ENCODE data around the gene FMR1NB. TPM values are rescaled to one million over a fixed set of nuclear protein-coding genes. Genes with fewer than 3 reads are reported as not detected.

FMR1NB gene, protein sequence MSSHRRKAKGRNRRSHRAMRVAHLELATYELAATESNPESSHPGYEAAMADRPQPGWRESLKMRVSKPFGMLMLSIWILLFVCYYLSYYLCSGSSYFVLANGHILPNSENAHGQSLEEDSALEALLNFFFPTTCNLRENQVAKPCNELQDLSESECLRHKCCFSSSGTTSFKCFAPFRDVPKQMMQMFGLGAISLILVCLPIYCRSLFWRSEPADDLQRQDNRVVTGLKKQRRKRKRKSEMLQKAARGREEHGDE
- not detected for total RNA-seq
- long read RNA-seq, result 0 reads

GRCh38 chrX:147981038-147981752 is at the start of gene FMR1NB:
Gene FMR1NB (plus strand): TSS chrX:147981337. CDS start chrX:147981403, 66 bp downstream.
- Histone ChIP-seq H3K9me3 (no peaks in the 10 kb centered on the region), H3K4me3 (no peak within 1 kb of the TSS), H3K4me1 (no peaks in the 10 kb centered on the region), H3K27me3 (ENCODE audit: low read depth) (no peaks in the 10 kb centered on the region), H3K27ac (no peak within 1 kb of the TSS), H3K36me3 (no peaks in the 10 kb centered on the region)
- no peak for TF ChIP-seq CTCF (IDR thresholded peaks at IDR 0.05)
- DNase-seq (no peak), ATAC-seq (no peak)
- intact Hi-C loops (cut with DNase I), result no loop called here

DNA sequence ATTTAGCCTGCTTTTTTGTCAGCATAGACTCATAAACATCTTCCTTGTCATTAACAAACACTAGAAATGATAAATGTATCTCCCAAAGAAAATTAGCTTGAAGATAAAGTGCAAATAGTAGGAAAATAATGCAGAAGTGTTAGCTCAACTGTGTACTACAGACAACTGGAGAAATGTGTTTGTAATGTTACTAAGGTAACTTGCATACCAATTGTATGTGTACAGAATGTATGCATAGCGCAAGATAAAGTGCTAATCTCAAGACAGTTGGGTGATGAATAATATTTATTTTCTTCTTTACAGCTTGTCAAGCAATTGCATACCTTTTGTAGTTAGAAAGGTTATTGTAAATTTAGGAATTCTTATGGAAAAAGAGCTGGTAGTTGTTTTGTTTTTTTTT is 47.3 kb upstream of the FMR1NB start:
- ATAC-seq, result no peak
- Histone ChIP-seq H3K4me3 (no peak overlapping the region), H3K36me3 (peaks cover 56% of the 10 kb centered on the region), H3K4me1 (no peaks in the 10 kb centered on the region), H3K9me3 (no peaks in the 10 kb centered on the region), H3K27me3 (ENCODE audit: low read depth) (no peaks in the 10 kb centered on the region), H3K27ac (no peak overlapping the region)
- intact Hi-C loops (cut with DNase I), result no loop called here
- DNase-seq, result no peak
- TF ChIP-seq CTCF (IDR thresholded peaks at IDR 0.05), result no peak

- H3K9me3 ChIP-seq, result no peaks in the 10 kb centered on the region
- no peaks in the 10 kb centered on the region for H3K4me1 ChIP-seq
- DNase-seq (no peak), ATAC-seq (no peak)
- no peak overlapping the region for H3K4me3 ChIP-seq
- no peak overlapping the region for H3K27ac ChIP-seq
- no peak for TF ChIP-seq CTCF (IDR thresholded peaks at IDR 0.05)
- H3K27me3 ChIP-seq (ENCODE audit: low read depth), result no peaks in the 10 kb centered on the region
- intact Hi-C loops (cut with DNase I), result no loop called here
- H3K36me3 ChIP-seq, result peaks cover 45% of the 10 kb centered on the region
These were observed 45.9 kb upstream of the FMR1NB start for GRCh38 chrX:147935156-147935758.

DNA sequence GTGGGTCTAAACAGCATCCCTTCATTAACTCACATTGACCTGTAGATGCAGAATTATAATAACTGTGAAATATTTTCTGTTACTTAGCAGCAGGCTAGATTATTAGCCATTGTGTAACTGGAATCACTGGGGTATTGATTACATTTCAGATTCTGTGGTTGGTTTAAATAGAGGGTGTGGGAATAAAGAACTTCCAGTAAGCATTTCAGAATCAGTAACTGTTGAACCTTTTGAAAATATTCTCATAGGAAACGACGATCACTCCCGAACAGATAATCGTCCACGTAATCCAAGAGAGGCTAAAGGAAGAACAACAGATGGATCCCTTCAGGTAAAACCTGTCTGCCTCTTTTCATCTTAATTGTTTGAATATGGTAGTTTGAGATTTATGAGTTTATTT is 35.9 kb upstream of the FMR1NB start:
- H3K9me3 ChIP-seq, result no peaks in the 10 kb centered on the region
- TF ChIP-seq CTCF (IDR thresholded peaks at IDR 0.05), result no peak
- DNase-seq (no peak), ATAC-seq (no peak)
- intact Hi-C loops (cut with DNase I), result no loop called here
- no peaks in the 10 kb centered on the region for H3K4me1 ChIP-seq
- H3K27me3 ChIP-seq (ENCODE audit: low read depth), result no peaks in the 10 kb centered on the region
- no peak overlapping the region for H3K4me3 ChIP-seq
- peaks cover 82% of the 10 kb centered on the region for H3K36me3 ChIP-seq
- no peak overlapping the region for H3K27ac ChIP-seq

DNA sequence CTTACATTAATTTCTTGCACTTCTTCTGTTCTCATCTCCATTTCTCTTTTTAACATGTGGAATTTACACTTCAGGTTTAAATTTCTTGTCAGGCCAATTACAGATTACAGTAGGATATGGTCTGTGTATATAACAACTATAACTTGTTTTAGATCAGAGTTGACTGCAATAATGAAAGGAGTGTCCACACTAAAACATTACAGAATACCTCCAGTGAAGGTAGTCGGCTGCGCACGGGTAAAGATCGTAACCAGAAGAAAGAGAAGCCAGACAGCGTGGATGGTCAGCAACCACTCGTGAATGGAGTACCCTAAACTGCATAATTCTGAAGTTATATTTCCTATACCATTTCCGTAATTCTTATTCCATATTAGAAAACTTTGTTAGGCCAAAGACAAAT is 32.6 kb upstream of the FMR1NB start:
- no peak overlapping the region for H3K27ac ChIP-seq
- DNase-seq, result no peak
- H3K36me3 ChIP-seq, result peaks cover 59% of the 10 kb centered on the region
- ATAC-seq, result no peak
- no peaks in the 10 kb centered on the region for H3K9me3 ChIP-seq
- no peak overlapping the region for H3K4me3 ChIP-seq
- H3K27me3 ChIP-seq (ENCODE audit: low read depth), result no peaks in the 10 kb centered on the region
- no peak for TF ChIP-seq CTCF (IDR thresholded peaks at IDR 0.05)
- intact Hi-C loops (cut with DNase I), result no loop called here
- H3K4me1 ChIP-seq, result no peaks in the 10 kb centered on the region
